GM21737 (cell line): Measurements from ENCODE around the gene GIMAP8.
"Not testable (repeated sequence)": the region's sequence is repeated elsewhere in the genome, so short reads cannot be mapped to it uniquely, and the experiment has no call there.

Experiments
- ATAC-seq: cut with Tn5 transposase; IDR thresholded peaks from one replicate; pipeline ENCODE4 v1.9.1; 2021; ENCODE audit warnings: mild to moderate bottlenecking, moderate library complexity; ENCODE audit not compliant: unreplicated experiment

GIMAP8 gene

GRCh38 chr7:150507947-150508602, 57.6 kb downstream of the GIMAP8 start:
- ATAC-seq: no peak

- ATAC-seq: no peak
Observed at GRCh38 chr7:150511048-150511447, 60.6 kb downstream of the GIMAP8 start.

DNA sequence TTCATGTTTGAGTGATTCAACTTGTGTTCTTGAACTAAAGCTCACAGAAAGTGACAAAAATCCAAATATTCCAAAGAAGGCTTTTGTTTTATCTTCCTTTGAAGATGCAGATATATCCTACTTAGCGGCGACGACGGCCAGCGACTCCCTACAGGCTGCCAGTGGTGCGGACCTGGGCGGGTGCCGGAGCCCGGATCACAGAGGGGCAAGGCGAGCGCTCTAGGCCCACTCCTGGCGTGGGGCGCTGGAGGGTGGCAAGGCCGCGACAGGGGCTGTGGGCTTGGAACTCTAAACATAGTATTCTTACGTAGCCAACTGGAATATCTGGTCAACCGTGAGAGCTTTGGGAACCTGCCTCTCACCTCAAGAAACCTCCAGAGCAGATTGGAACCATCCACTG, 63.3 kb downstream of the GIMAP8 start:
- ATAC-seq: no peak

DNA sequence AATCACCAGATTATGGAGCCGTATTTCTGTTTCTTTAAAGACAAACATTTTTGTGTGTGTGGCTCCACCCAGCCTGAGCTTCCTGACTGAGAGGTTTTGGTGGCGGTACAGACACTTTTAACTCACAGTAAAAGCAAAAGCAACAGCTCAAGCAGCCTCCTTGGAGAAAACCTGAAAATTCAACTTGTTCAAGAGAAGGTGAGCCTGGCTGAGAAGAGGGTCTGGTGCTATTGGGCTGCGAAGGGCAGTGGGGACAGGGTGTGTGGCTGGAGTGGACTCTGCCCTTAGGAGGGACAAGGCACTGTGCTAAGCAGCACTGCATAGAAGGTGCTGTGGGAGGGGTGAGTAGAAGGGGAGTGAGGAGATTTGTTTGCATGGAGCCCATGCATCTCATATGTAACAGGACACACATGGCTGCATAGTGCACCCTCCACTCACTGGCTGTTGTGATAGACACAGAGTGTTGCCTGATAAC, 64.4 kb downstream of the GIMAP8 start, which contains the start of gene GIMAP7:
Gene GIMAP7 (plus strand): TSS at position 125 of the 475 bp plus-strand sequence. CDS start 5,103 bp downstream, outside the sequence.
- peak; percentile 58 for ATAC-seq

DNA sequence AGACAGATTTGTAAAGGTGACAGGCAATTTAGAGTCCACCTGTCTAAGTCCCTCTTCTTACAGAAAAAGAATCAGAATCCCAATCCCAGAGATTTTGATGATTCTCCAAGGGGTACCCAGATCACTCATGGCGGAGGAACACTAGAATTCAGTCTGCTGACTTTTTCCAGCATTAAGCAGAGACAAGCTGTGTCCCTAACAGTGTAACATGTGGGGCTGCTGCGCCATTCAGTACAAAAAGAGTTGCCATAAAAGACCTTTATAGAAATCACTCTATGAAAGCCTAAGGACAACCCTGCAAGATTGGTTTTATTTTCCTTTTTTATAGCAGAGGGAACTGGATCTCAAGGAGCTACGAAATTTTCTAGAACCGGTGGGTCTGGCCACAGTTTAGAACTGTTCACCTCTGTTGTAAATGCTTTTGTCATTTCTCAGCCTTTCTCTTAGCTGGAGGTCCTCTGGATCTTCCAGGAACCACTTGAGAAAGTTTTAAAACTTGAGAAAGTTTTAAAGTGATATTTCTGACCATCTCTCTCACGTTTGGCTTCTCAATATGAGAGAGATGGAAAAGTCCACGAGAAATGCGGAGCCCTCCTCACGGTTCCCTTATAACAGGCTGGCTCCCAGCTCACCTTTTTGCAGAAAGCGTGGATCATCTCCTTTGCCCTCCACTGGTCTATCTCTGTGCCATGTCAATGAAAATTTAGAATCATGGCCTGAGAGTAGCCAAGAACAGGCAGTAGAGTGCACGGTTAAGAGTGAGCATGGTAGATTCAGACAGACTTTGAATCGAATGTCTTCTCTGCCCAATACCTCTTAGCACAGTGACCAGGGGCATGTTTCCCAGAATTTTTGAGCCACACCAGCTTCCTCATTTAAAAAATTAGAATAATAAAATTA, 65.1 kb downstream of the GIMAP8 start:
- ATAC-seq: no peak

DNA sequence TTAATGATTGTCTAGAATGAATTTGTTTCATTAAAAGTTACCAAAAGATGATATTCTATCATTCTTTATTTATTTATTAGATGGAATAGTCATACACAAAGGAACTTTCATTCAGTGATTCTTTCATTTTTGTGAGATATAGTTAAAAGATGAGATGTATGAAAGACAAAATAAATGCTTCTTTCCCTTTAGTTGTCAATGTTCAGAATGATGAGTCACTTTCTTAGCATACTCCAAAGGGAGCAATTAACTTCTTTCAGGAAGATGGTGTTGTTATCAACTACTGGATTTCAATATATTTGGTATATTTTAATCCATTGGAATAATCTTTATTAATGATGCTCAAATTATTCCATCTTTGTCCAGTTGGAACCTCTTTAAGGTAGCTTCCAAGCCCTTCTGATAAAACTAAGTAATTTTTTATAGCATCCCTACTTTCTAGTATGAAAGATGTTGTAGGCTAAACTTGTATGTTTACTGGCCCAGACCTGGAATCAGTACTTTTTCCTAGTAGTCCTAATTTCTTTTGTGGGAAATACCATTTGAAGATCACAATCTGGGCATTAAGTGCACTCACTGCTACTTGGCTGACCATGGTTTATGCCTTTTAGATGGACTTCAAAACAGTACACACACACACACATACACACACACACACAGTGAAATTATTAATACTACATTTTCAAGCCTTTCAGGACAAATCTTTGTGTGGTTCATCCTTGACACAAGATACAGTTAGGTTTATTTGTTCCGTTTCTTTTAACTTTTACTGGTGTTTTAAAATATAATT, 66.7 kb downstream of the GIMAP8 start:
- ATAC-seq: no peak

- ATAC-seq: no peak
Observed at GRCh38 chr7:150519310-150519709, 68.9 kb downstream of the GIMAP8 start.

DNA sequence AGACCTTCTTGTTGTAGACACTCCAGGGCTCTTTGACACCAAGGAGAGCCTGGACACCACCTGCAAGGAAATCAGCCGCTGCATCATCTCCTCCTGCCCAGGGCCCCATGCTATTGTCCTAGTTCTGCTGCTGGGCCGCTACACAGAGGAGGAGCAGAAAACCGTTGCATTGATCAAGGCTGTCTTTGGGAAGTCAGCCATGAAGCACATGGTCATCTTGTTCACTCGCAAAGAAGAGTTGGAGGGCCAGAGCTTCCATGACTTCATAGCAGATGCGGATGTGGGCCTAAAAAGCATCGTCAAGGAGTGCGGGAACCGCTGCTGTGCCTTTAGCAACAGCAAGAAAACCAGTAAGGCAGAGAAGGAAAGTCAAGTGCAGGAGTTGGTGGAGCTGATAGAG, 69.7 kb downstream of the GIMAP8 start:
- no peak for ATAC-seq

DNA sequence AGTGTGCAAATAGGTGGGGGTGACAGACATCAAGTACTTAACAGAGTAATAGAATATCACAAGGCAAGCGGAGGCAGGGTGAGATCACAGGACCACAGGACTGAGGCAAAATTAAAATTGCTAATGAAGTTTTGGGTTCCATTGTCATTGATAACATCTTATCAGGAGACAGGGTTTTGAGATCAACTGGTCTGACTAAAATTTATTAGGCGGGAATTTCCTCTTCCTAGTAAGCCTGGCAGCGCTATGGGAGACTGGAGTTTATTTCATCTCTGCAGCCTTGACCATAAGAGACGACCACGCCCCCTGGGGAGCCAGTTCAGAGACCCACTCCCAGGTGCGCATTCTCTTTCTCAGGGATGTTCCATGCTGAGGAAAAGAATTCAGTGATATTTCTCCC, 72.5 kb downstream of the GIMAP8 start:
- ATAC-seq: not testable (repeated sequence)

GRCh38 chr7:150524018-150524417, 73.6 kb downstream of the GIMAP8 start:
- ATAC-seq: no peak
